Ectodermal cell (in vitro differentiated cells): ENCODE results near the gene TMEM131L.

ENCODE experiments used
- H3K27ac ChIP-seq: 2 replicates; pipeline ENCODE4 v1.7.0; 2013; ENCODE audit warnings: mild to moderate bottlenecking, low read depth, low read length; ENCODE audit not compliant: insufficient read depth, poor library complexity, severe bottlenecking
- H3K27me3 ChIP-seq: 2 replicates; pipeline ENCODE4 v1.7.0; 2013; ENCODE audit warnings: mild to moderate bottlenecking, low read length; ENCODE audit not compliant: insufficient read depth, control insufficient read depth, poor library complexity, severe bottlenecking
- H3K36me3 ChIP-seq: one replicate; pipeline ENCODE4 v1.7.0; 2013; ENCODE audit warnings: low read length; ENCODE audit not compliant: control insufficient read depth, insufficient read depth
- H3K4me1 ChIP-seq: one replicate; pipeline ENCODE4 v1.7.0; 2013; ENCODE audit warnings: low read length; ENCODE audit not compliant: control insufficient read depth, insufficient read depth
- H3K4me3 ChIP-seq: 2 replicates; pipeline ENCODE4 v1.7.0; 2013; ENCODE audit warnings: low read depth, low read length, control low read depth; ENCODE audit not compliant: insufficient read depth
- H3K9me3 ChIP-seq: 2 replicates; pipeline ENCODE4 v1.7.0; 2013; ENCODE audit warnings: mild to moderate bottlenecking, low read length, moderate library complexity; ENCODE audit not compliant: control insufficient read depth
- WGBS, 2 experiments: methylation state at CpG; one replicate each; pipeline ENCODE4 v1.1.7; 2013; ENCODE audit warnings: missing lambda C conversion rate in 2 of 2; 5-methylcytosine and 5-hydroxymethylcytosine counted together

TMEM131L gene

DNA sequence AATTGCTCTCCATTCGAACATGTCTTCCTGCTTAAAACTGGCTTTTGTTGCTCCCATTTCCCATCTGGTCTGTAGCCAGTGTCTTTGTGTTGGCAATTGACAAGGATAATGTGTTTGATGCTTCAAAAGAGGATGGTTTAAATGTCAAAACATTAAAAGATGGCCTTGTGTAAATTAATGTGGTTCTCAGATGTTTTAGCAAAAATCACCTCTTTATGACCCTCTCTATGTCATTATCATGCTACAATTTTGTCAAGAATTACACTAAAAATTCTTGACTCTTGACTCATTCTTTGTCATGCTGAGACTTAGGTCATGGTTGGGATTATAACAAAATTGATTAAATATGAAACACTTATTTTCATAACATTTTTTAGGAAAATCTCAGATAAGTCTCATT lies 47.4 kb downstream of the TMEM131L start:
- WGBS, 2 experiments: 80 to 94% methylated on average over 1 of the region's 1 CpG
- Histone ChIP-seq H3K27me3 (no peaks in the 10 kb centered on the region), H3K4me1 (peaks cover 5% of the 10 kb centered on the region), H3K36me3 (no peaks in the 10 kb centered on the region), H3K4me3 (no peak overlapping the region), H3K9me3 (no peaks in the 10 kb centered on the region), H3K27ac (no peak overlapping the region)

GRCh38 chr4:153514001-153514526 lies 47.9 kb downstream of the TMEM131L start:
- Histone ChIP-seq H3K27ac (no peak overlapping the region), H3K4me3 (no peak overlapping the region), H3K36me3 (no peaks in the 10 kb centered on the region), H3K9me3 (no peaks in the 10 kb centered on the region), H3K4me1 (peaks cover 5% of the 10 kb centered on the region), H3K27me3 (no peaks in the 10 kb centered on the region)
- 79 to 84% methylated on average over 3 of the region's 3 CpGs for WGBS, 2 experiments

GRCh38 chr4:153514688-153515426 lies 48.7 kb downstream of the TMEM131L start:
- Histone ChIP-seq H3K27me3 (no peaks in the 10 kb centered on the region), H3K36me3 (no peaks in the 10 kb centered on the region), H3K27ac (no peak overlapping the region), H3K9me3 (no peaks in the 10 kb centered on the region), H3K4me3 (no peak overlapping the region), H3K4me1 (peaks cover 5% of the 10 kb centered on the region)
- 93 to 94% methylated on average over 14 to 15 of the region's 15 CpGs for WGBS, 2 experiments

DNA sequence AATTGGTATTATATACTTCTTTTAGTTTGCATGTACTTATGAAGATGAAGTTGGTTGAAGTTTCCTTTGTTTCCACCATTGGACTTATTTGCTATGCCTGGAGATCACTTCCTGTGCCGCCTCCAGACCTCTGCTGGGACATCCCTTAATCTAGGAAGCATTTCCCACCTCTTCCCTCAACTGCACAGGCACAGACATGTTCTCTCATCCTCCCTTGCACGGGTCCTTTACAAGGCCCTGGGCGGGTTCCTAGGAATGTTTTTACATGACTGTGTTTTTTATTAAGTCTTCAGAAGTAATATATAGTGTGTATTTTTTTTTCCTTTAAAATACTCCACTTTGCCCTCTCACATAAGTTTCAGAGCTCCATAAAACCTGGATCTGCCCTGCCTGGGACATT lies 51.0 kb downstream of the TMEM131L start:
- Histone ChIP-seq H3K4me1 (peaks cover 5% of the 10 kb centered on the region), H3K9me3 (no peaks in the 10 kb centered on the region)

DNA sequence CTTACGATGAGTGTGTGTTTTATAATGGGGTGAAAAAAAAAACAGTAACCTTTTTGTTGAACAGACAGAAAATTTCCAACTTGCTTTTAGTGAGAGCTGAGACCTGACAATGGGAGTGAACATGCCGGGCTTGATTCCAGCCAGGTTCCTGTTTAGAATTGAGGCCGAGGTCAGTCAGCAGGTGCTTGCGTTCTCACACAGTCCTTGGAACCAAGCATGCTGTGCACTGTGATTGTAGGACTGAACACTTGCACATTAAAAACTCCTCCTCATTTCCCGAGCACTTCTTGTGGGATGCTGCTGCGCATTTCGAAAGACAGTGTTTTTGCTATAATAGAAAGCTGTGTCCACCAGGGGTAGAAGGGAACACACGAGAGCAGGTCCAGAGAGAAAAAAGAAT lies 51.8 kb downstream of the TMEM131L start:
- H3K4me1 ChIP-seq: peaks cover 11% of the 10 kb centered on the region
- WGBS, 2 experiments: 91 to 95% methylated on average over 8 of the region's 8 CpGs
- no peak overlapping the region for H3K27ac ChIP-seq
- no peaks in the 10 kb centered on the region for H3K36me3 ChIP-seq
- no peaks in the 10 kb centered on the region for H3K9me3 ChIP-seq
- H3K4me3 ChIP-seq: no peak overlapping the region
- H3K27me3 ChIP-seq: no peaks in the 10 kb centered on the region

More for the DNA sequence above, 51.0 kb downstream of the TMEM131L start:
- Histone ChIP-seq H3K27me3 (no peaks in the 10 kb centered on the region), H3K27ac (no peak overlapping the region), H3K4me3 (no peak overlapping the region), H3K36me3 (no peaks in the 10 kb centered on the region)
- 84 to 92% methylated on average over 1 to 3 of the region's 3 CpGs for WGBS, 2 experiments

- H3K36me3 ChIP-seq: no peaks in the 10 kb centered on the region
- H3K4me3 ChIP-seq: no peak overlapping the region
- no peaks in the 10 kb centered on the region for H3K27me3 ChIP-seq
- peaks cover 19% of the 10 kb centered on the region for H3K4me1 ChIP-seq
- WGBS, 2 experiments: 88 to 90% methylated on average over 10 of the region's 10 CpGs
- no peak overlapping the region for H3K27ac ChIP-seq
- H3K9me3 ChIP-seq: no peaks in the 10 kb centered on the region
Measured at GRCh38 chr4:153518637-153519389, 52.7 kb downstream of the TMEM131L start.

- peaks cover 23% of the 10 kb centered on the region for H3K4me1 ChIP-seq
- H3K27ac ChIP-seq: no peak overlapping the region
- H3K9me3 ChIP-seq: no peaks in the 10 kb centered on the region
- 88 to 100% methylated on average over 1 of the region's 1 CpG for WGBS, 2 experiments
- no peaks in the 10 kb centered on the region for H3K27me3 ChIP-seq
- H3K4me3 ChIP-seq: no peak overlapping the region
- no peaks in the 10 kb centered on the region for H3K36me3 ChIP-seq
Measured at GRCh38 chr4:153519687-153520086, 53.5 kb downstream of the TMEM131L start.

- Histone ChIP-seq H3K27ac (no peak overlapping the region), H3K4me3 (no peak overlapping the region), H3K36me3 (no peaks in the 10 kb centered on the region), H3K27me3 (no peaks in the 10 kb centered on the region), H3K4me1 (peaks cover 23% of the 10 kb centered on the region), H3K9me3 (no peaks in the 10 kb centered on the region)
- WGBS, 2 experiments: 94 to 96% methylated on average over 4 of the region's 4 CpGs
Measured at GRCh38 chr4:153520227-153520626, 54.1 kb downstream of the TMEM131L start.

DNA sequence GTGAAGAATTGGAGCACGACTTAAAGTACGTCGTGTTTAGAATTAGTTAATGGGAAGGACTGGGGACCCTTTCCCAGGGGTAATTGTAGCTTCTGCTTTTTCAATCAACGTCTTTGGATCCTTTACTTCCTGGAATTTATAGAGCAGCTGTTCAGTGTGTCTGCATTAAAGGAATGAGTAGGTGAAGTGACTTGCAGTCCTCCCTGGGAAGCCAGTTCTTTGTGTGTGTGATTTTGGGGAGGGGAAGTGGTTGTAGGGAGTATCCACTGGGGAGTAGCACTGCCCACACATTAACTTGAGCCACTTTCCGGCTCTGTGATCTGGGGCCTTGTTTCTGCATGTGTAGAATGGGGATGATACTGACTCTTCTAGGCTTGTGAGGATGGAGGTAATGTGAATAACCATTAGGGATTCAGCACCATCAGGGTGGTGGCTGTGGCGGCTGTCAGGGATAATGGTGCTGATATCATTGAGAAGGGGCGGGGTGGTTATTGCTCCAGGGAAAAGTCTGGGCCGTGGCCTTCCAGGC lies 54.7 kb downstream of the TMEM131L start:
- no peak overlapping the region for H3K4me3 ChIP-seq
- H3K27ac ChIP-seq: no peak overlapping the region
- 87 to 88% methylated on average over 8 of the region's 8 CpGs for WGBS, 2 experiments
- H3K9me3 ChIP-seq: no peaks in the 10 kb centered on the region
- peaks cover 23% of the 10 kb centered on the region for H3K4me1 ChIP-seq
- H3K36me3 ChIP-seq: no peaks in the 10 kb centered on the region
- no peaks in the 10 kb centered on the region for H3K27me3 ChIP-seq

- H3K9me3 ChIP-seq: no peaks in the 10 kb centered on the region
- no peaks in the 10 kb centered on the region for H3K36me3 ChIP-seq
- no peak overlapping the region for H3K4me3 ChIP-seq
- WGBS, 2 experiments: 94 to 97% methylated on average over 10 of the region's 10 CpGs
- H3K27ac ChIP-seq: no peak overlapping the region
- H3K4me1 ChIP-seq: peaks cover 23% of the 10 kb centered on the region
- H3K27me3 ChIP-seq: no peaks in the 10 kb centered on the region
Measured at GRCh38 chr4:153521478-153521877, 55.3 kb downstream of the TMEM131L start.
